ENCODE results near the gene NUMA1.

The NUMA1 gene

GRCh38 chr11:72001834-72002591 lies 78.3 kb downstream of the NUMA1 start:
- peak; percentile 46 for TF ChIP-seq POLR2AphosphoS5 (IDR thresholded peaks at IDR 0.05; ENCODE audit: low read depth, low read length)
- TF ChIP-seq FOXP2 (optimal IDR thresholded peaks at IDR 0.05; ENCODE audit: borderline replicate concordance, extremely low read depth, extremely low read length, insufficient read depth), result no peak

GRCh38 chr11:72001285-72001684 lies 79.1 kb downstream of the NUMA1 start:
- TF ChIP-seq REST (IDR thresholded peaks at IDR 0.05; ENCODE audit: insufficient read depth in 1 of 2, low read depth in 2 of 2, low read length in 2 of 2) (no peak), TAF1 (IDR thresholded peaks at IDR 0.05; ENCODE audit: borderline replicate concordance, insufficient read depth, low read length) (no peak), POLR2AphosphoS5 (IDR thresholded peaks at IDR 0.05; ENCODE audit: low read depth, low read length) (no peak), FOXP2 (optimal IDR thresholded peaks at IDR 0.05; ENCODE audit: borderline replicate concordance, extremely low read depth, extremely low read length, insufficient read depth) (no peak), SIN3A (IDR thresholded peaks at IDR 0.05; ENCODE audit: borderline replicate concordance, insufficient read depth, low read length) (no peak)

- TF ChIP-seq FOXP2 (optimal IDR thresholded peaks at IDR 0.05; ENCODE audit: borderline replicate concordance, extremely low read depth, extremely low read length, insufficient read depth), result no peak
- TF ChIP-seq SIN3A (IDR thresholded peaks at IDR 0.05; ENCODE audit: borderline replicate concordance, insufficient read depth, low read length), result no peak
- no peak for TF ChIP-seq TAF1 (IDR thresholded peaks at IDR 0.05; ENCODE audit: borderline replicate concordance, insufficient read depth, low read length)
- TF ChIP-seq POLR2AphosphoS5 (IDR thresholded peaks at IDR 0.05; ENCODE audit: low read depth, low read length), result no peak
- TF ChIP-seq REST (IDR thresholded peaks at IDR 0.05; ENCODE audit: insufficient read depth in 1 of 2, low read depth in 2 of 2, low read length in 2 of 2), result no peak
Measured at GRCh38 chr11:72000202-72000867, 80.0 kb downstream of the NUMA1 start.

- TF ChIP-seq SIN3A (IDR thresholded peaks at IDR 0.05; ENCODE audit: borderline replicate concordance, insufficient read depth, low read length), result no peak
Measured at GRCh38 chr11:71999798-72000197, 80.5 kb downstream of the NUMA1 start.

- TF ChIP-seq POLR2AphosphoS5 (IDR thresholded peaks at IDR 0.05; ENCODE audit: low read depth, low read length) (no peak), SIN3A (IDR thresholded peaks at IDR 0.05; ENCODE audit: borderline replicate concordance, insufficient read depth, low read length) (no peak), TAF1 (IDR thresholded peaks at IDR 0.05; ENCODE audit: borderline replicate concordance, insufficient read depth, low read length) (no peak), FOXP2 (optimal IDR thresholded peaks at IDR 0.05; ENCODE audit: borderline replicate concordance, extremely low read depth, extremely low read length, insufficient read depth) (no peak), REST (IDR thresholded peaks at IDR 0.05; ENCODE audit: insufficient read depth in 1 of 2, low read depth in 2 of 2, low read length in 2 of 2) (no peak)
Measured at GRCh38 chr11:71999362-71999761, 81.0 kb downstream of the NUMA1 start.

GRCh38 chr11:71998649-71999310 lies 81.6 kb downstream of the NUMA1 start, which contains the start of gene IL18BP:
IL18BP (plus strand) TSS chr11:71998909; CDS start chr11:71999985, 1,076 bp downstream.
- TF ChIP-seq POLR2AphosphoS5 (IDR thresholded peaks at IDR 0.05; ENCODE audit: low read depth, low read length) (no peak), SIN3A (IDR thresholded peaks at IDR 0.05; ENCODE audit: borderline replicate concordance, insufficient read depth, low read length) (no peak), TAF1 (IDR thresholded peaks at IDR 0.05; ENCODE audit: borderline replicate concordance, insufficient read depth, low read length) (no peak)
